GM23338 (cell line): ENCODE data around the gene SLC19A2. TPM values are rescaled to one million over a fixed set of nuclear protein-coding genes. Genes with fewer than 3 reads are reported as not detected.

ENCODE experiments used
- ATAC-seq: fragments of 200-7000 bp; cut with Tn5 transposase; 3 replicates; pipeline ENCODE4 v1.9.1; 2020
- DNase-seq: peaks from one replicate; pipeline ENCODE4 v3.0.0-alpha.2; 2015; ENCODE audit warnings: low spot score
- H2AFZ ChIP-seq: fragments of 200-600 bp; sonication (generic); 2 replicates; pipeline ENCODE4 v1.8.0; 2016; ENCODE audit warnings: antibody characterized with exemption, mild to moderate bottlenecking, moderate library complexity
- H3F3A ChIP-seq: fragments of 200-600 bp; sonication (generic); replicated peaks from 2 replicates; pipeline ENCODE4 v1.8.0; 2017; ENCODE audit warnings: antibody characterized with exemption, mixed run types, low read depth
- H3K27ac ChIP-seq: fragments of 200-600 bp; sonication (generic); 2 replicates; pipeline ENCODE4 v1.6.1; 2016; ENCODE audit warnings: low read depth
- H3K27me3 ChIP-seq: fragments of 200-600 bp; sonication (generic); 2 replicates; pipeline ENCODE4 v1.8.0; 2016; ENCODE audit warnings: mild to moderate bottlenecking, mixed run types, moderate library complexity; ENCODE audit not compliant: insufficient read depth
- H3K36me3 ChIP-seq: fragments of 200-600 bp; sonication (generic); 2 replicates; pipeline ENCODE4 v1.8.0; 2016; ENCODE audit warnings: mild to moderate bottlenecking; ENCODE audit not compliant: insufficient read depth
- H3K4me1 ChIP-seq: fragments of 200-600 bp; sonication (generic); 2 replicates; pipeline ENCODE4 v1.8.0; 2016; ENCODE audit warnings: mild to moderate bottlenecking, moderate library complexity; ENCODE audit not compliant: insufficient read depth
- H3K4me2 ChIP-seq: fragments of 200-600 bp; sonication (generic); 2 replicates; pipeline ENCODE4 v1.7.1; 2017; ENCODE audit warnings: mixed run types
- H3K4me3 ChIP-seq: fragments of 200-600 bp; sonication (generic); 2 replicates; pipeline ENCODE4 v1.6.1; 2016; ENCODE audit warnings: mixed run types
- H3K79me2 ChIP-seq: fragments of 200-600 bp; sonication (generic); replicated peaks from 2 replicates; pipeline ENCODE4 v1.8.0; 2017; ENCODE audit warnings: mild to moderate bottlenecking; ENCODE audit not compliant: insufficient read depth
- H3K9me2 ChIP-seq: fragments of 200-600 bp; sonication (generic); 2 replicates; pipeline ENCODE4 v1.8.0; 2017; ENCODE audit not compliant: insufficient read depth
- H4K20me1 ChIP-seq: fragments of 200-600 bp; sonication (generic); replicated peaks from 2 replicates; pipeline ENCODE4 v1.8.0; 2017; ENCODE audit warnings: mild to moderate bottlenecking; ENCODE audit not compliant: insufficient read depth
- H3K27ac Mint-ChIP-seq: 2 replicates; pipeline ENCODE4 v1.8.0; 2020; ENCODE audit warnings: inconsistent platforms, mild to moderate bottlenecking, moderate library complexity, mixed read lengths
- H3K27me3 Mint-ChIP-seq: 3 replicates; pipeline ENCODE4 v1.8.0; 2022; ENCODE audit warnings: low read depth, mild to moderate bottlenecking, moderate library complexity, mixed read lengths, inconsistent platforms; ENCODE audit not compliant: insufficient read depth, poor library complexity
- H3K36me3 Mint-ChIP-seq: 3 replicates; pipeline ENCODE4 v1.8.0; 2021; ENCODE audit warnings: low read depth, mild to moderate bottlenecking, inconsistent platforms, moderate library complexity, mixed read lengths
- H3K4me1 Mint-ChIP-seq: 3 replicates; pipeline ENCODE4 v1.8.0; 2020; ENCODE audit warnings: mild to moderate bottlenecking, inconsistent platforms, mixed read lengths
- H3K4me3 Mint-ChIP-seq: 3 replicates; pipeline ENCODE4 v1.8.0; 2021; ENCODE audit warnings: moderate library complexity, mild to moderate bottlenecking, inconsistent platforms, mixed read lengths
- H3K9me3 Mint-ChIP-seq: 3 replicates; pipeline ENCODE4 v1.8.0; 2020; ENCODE audit warnings: moderate library complexity, mild to moderate bottlenecking, inconsistent platforms, mixed read lengths
- CREB1 ChIP-seq: fragments of 250-450 bp; sonication (Bioruptor Pico); IDR thresholded peaks from 2 replicates; pipeline ENCODE4 v1.5.0; 2020; ENCODE audit warnings: low read depth, mild to moderate bottlenecking, moderate library complexity
- EZH2 ChIP-seq: fragments of 200-600 bp; sonication (generic); IDR thresholded peaks from one replicate; pipeline ENCODE4 v1.8.0; 2017; ENCODE audit warnings: antibody characterized with exemption, mild to moderate bottlenecking, low read depth; ENCODE audit not compliant: unreplicated experiment
- EZH2phosphoT487 ChIP-seq: fragments of 200-600 bp; sonication (generic); IDR thresholded peaks from one replicate; pipeline ENCODE4 v1.8.1; 2018; ENCODE audit warnings: antibody characterized with exemption; ENCODE audit not compliant: unreplicated experiment
- JUNB ChIP-seq: IDR thresholded peaks from one replicate; pipeline ENCODE4 v1.6.1; 2016; ENCODE audit warnings: antibody characterized with exemption; ENCODE audit not compliant: unreplicated experiment
- STAT1 ChIP-seq: IDR thresholded peaks from one replicate; pipeline ENCODE4 v1.6.1; 2016; ENCODE audit warnings: antibody characterized with exemption; ENCODE audit not compliant: unreplicated experiment
- ZNF114 ChIP-seq: fragments of 250-450 bp; sonication (Bioruptor Pico); IDR thresholded peaks from 2 replicates; pipeline ENCODE4 v1.5.0; 2020; ENCODE audit warnings: mild to moderate bottlenecking, moderate library complexity
- ZNF331 ChIP-seq: fragments of 250-450 bp; sonication (Bioruptor Pico); IDR thresholded peaks from 2 replicates; pipeline ENCODE4 v1.5.0; 2020; ENCODE audit warnings: low read depth, mild to moderate bottlenecking, moderate library complexity
- ZNF462 ChIP-seq: fragments of 250-450 bp; sonication (Bioruptor Pico); IDR thresholded peaks from 2 replicates; pipeline ENCODE4 v1.5.0; 2020; ENCODE audit warnings: mild to moderate bottlenecking, moderate library complexity
- polyA plus RNA-seq: library from polyadenylated mRNA; unstranded; fragments of >200 nt; fragmentation: Nextera tagmentation; extraction: Ambion mirVana; gene quantifications from 2 replicates; pipeline ENCODE4 v1.2.1, GENCODE V29; 2016
- total RNA-seq: library from RNA; depleted of rRNA; stranded (reverse); fragments of >200 nt; shearing (Covaris generic); gene quantifications from 2 replicates; pipeline ENCODE4 v1.2.3, GENCODE V29; 2014
- TF ChIP-seq, protein P1 (sequence below), 2 experiments: fragments of 200-600 bp in 1 of 2; sonication (generic) in 1 of 2; conservative IDR thresholded peaks; 2 replicates each; pipeline versions ENCODE4 v1.5.1 to v1.6.1; 2016 to 2017; ENCODE audit warnings: antibody characterized with exemption in 2 of 2, low read depth in 2 of 2, mild to moderate bottlenecking in 2 of 2, moderate library complexity in 1 of 2

The SLC19A2 gene
- total and polyA plus RNA-seq, 2 experiments from 2014 or later, result 11.1 to 39.1 TPM

DNA sequence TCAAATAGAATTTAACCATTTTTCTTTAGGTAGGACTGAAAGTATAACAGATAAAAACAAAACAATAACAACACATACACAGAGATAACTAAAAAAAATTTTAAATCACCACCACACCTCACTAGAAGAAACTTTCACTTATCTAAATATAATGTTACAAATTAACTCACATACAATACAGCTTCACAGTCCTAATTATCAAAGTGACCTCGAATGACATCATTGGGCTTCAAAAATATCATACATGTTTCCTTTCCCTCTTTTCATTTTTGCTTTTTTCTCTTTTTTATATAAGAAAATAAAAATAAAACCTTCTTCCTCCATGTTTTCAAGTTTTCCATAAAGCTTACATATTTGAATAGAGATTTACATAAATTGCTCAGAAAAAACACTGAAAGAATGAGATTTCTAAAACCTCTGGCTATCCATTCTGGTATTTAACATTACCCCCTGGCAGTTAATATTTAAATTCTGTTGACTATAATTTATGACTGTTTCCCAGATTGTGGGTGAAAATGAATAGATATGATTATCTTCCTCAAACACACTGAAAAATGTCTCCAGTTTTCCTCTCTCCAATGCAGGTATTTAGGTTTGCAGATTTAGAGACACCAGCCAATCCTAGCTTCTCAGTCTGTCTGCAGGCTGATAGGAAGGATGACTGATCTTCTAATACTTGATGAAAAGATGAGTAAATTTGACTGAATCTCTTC, 40.5 kb upstream of the SLC19A2 start:
- no peak overlapping the region for H2AFZ ChIP-seq
- TF ChIP-seq ZNF114 (CRISPR knock-in tag) (no peak), EZH2phosphoT487 (no peak), EZH2 (no peak), CREB1 (CRISPR knock-in tag) (no peak), STAT1 (no peak), JUNB (no peak)
- TF ChIP-seq, protein P1, sequence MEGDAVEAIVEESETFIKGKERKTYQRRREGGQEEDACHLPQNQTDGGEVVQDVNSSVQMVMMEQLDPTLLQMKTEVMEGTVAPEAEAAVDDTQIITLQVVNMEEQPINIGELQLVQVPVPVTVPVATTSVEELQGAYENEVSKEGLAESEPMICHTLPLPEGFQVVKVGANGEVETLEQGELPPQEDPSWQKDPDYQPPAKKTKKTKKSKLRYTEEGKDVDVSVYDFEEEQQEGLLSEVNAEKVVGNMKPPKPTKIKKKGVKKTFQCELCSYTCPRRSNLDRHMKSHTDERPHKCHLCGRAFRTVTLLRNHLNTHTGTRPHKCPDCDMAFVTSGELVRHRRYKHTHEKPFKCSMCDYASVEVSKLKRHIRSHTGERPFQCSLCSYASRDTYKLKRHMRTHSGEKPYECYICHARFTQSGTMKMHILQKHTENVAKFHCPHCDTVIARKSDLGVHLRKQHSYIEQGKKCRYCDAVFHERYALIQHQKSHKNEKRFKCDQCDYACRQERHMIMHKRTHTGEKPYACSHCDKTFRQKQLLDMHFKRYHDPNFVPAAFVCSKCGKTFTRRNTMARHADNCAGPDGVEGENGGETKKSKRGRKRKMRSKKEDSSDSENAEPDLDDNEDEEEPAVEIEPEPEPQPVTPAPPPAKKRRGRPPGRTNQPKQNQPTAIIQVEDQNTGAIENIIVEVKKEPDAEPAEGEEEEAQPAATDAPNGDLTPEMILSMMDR (conservative IDR thresholded peaks at IDR 0.05; ENCODE audit: low read depth in 2 of 2), result no peak
- Mint-ChIP-seq H3K36me3 (no peaks in the 10 kb centered on the region), H3K4me1 (peaks cover 43% of the 10 kb centered on the region), H3K27ac (no peak overlapping the region), H3K27me3 (no peaks in the 10 kb centered on the region), H3K4me3 (no peak overlapping the region), H3K9me3 (no peaks in the 10 kb centered on the region)
- H3K4me1 ChIP-seq, result peaks cover 20% of the 10 kb centered on the region; the same call in 1 of the 2 replicates
- no peaks in the 10 kb centered on the region for H3K9me2 ChIP-seq
- no peaks in the 10 kb centered on the region for H3K27me3 ChIP-seq
- H3F3A ChIP-seq, result no peaks in the 10 kb centered on the region
- no peak overlapping the region for H3K27ac ChIP-seq
- no peak overlapping the region for H3K4me3 ChIP-seq
- ATAC-seq, result no peak
- H3K4me2 ChIP-seq, result no peak overlapping the region
- no peaks in the 10 kb centered on the region for H4K20me1 ChIP-seq
- DNase-seq, result no peak
- H3K36me3 ChIP-seq, result no peaks in the 10 kb centered on the region
- no peaks in the 10 kb centered on the region for H3K79me2 ChIP-seq

GRCh38 chr1:169525391-169525790, 39.6 kb upstream of the SLC19A2 start:
- Histone ChIP-seq H3F3A (no peaks in the 10 kb centered on the region), H3K4me1 (peaks cover 18% of the 10 kb centered on the region; the same call in 1 of the 2 replicates), H3K36me3 (no peaks in the 10 kb centered on the region), H3K79me2 (no peaks in the 10 kb centered on the region), H3K27ac (no peak overlapping the region), H4K20me1 (no peaks in the 10 kb centered on the region), H3K27me3 (no peaks in the 10 kb centered on the region), H3K4me3 (no peak overlapping the region), H3K9me2 (no peaks in the 10 kb centered on the region), H3K4me2 (no peak overlapping the region), H2AFZ (no peak overlapping the region)
- Mint-ChIP-seq H3K27ac (no peak overlapping the region), H3K36me3 (no peaks in the 10 kb centered on the region), H3K4me3 (no peak overlapping the region), H3K4me1 (peaks cover 39% of the 10 kb centered on the region), H3K9me3 (no peaks in the 10 kb centered on the region), H3K27me3 (no peaks in the 10 kb centered on the region)
- ATAC-seq (no peak), DNase-seq (no peak)
- no peak for TF ChIP-seq EZH2phosphoT487
- TF ChIP-seq, protein P1 (conservative IDR thresholded peaks at IDR 0.05; ENCODE audit: low read depth in 2 of 2), result no peak
- no peak for TF ChIP-seq ZNF114 (CRISPR knock-in tag)
- no peak for TF ChIP-seq CREB1 (CRISPR knock-in tag)
- TF ChIP-seq ZNF462 (CRISPR knock-in tag), result no peak
- no peak for TF ChIP-seq ZNF331
- TF ChIP-seq STAT1, result no peak
